ENCODE data around the gene PLD2. TPM values are rescaled to one million over a fixed set of nuclear protein-coding genes. Genes with fewer than 3 reads are reported as not detected.

PLD2 gene
- total RNA-seq, 1 experiment from 2014 or later: 31.7 TPM

GRCh38 chr17:4789951-4790704 is 16.8 kb upstream of the PLD2 start:
- H3K36me3 Mint-ChIP-seq (ENCODE audit: insufficient read depth, unreplicated experiment): no peaks in the 10 kb centered on the region
- CTCF ChIA-PET: interaction anchor here (0.6 to 6.0 kb wide), 38 partner anchors 10 to 1004 kb away, joined by 3 to 88 read pairs (median 4); partner anchors contain the start of genes CHRNE, MED11, PLD2 and RNF167
- peak overlapping the region; percentile 93 for H3K27ac Mint-ChIP-seq (ENCODE audit: low read depth, unreplicated experiment)
- intact Hi-C loops (cut with micrococcal nuclease): loop anchor here (1.0 kb wide), 4 partner anchors 43 to 92 kb away; partner anchors contain the start of genes ARRB2, MED11 and MINK1
- H3K9me3 Mint-ChIP-seq (ENCODE audit: unreplicated experiment): no peaks in the 10 kb centered on the region
- POLR2A ChIA-PET: interaction anchor here (0.6 to 4.0 kb wide), 53 partner anchors 9 to 236 kb away, joined by 3 to 51 read pairs (median 4); partner anchors contain the start of genes ARRB2, CAMTA2, CHRNE and MED11
- no peaks in the 10 kb centered on the region for H3K27me3 Mint-ChIP-seq (ENCODE audit: insufficient read depth, unreplicated experiment)
- peak overlapping the region; percentile 75 for H3K4me3 Mint-ChIP-seq (ENCODE audit: unreplicated experiment)
- no TSS peak for BruUV-seq (replicated peaks)
- peaks cover 18% of the 10 kb centered on the region for H3K4me1 Mint-ChIP-seq (ENCODE audit: insufficient read depth, unreplicated experiment)
- DNase-seq (ENCODE audit: unreplicated experiment): peak; percentile 95
- peak; percentile 70 for TF ChIP-seq CTCF (IDR thresholded peaks at IDR 0.05; ENCODE audit: unreplicated experiment)

- ChIA-PET CTCF (interaction anchor here (0.6 to 6.0 kb wide), 27 partner anchors 10 to 1003 kb away, joined by 3 to 88 read pairs (median 5); partner anchors contain the start of genes CHRNE, MED11 and PLD2), POLR2A (interaction anchor here (0.6 to 4.0 kb wide), 47 partner anchors 10 to 236 kb away, joined by 3 to 51 read pairs (median 4); partner anchors contain the start of genes ARRB2, CAMTA2, CHRNE and MED11)
- H3K27me3 Mint-ChIP-seq (ENCODE audit: insufficient read depth, unreplicated experiment): no peaks in the 10 kb centered on the region
- H3K36me3 Mint-ChIP-seq (ENCODE audit: insufficient read depth, unreplicated experiment): no peaks in the 10 kb centered on the region
- intact Hi-C loops (cut with micrococcal nuclease): loop anchor here (1.0 kb wide), 4 partner anchors 43 to 92 kb away; partner anchors contain the start of genes ARRB2, MED11 and MINK1
- H3K27ac Mint-ChIP-seq (ENCODE audit: low read depth, unreplicated experiment): peak overlapping the region; percentile 93
- DNase-seq (ENCODE audit: unreplicated experiment): no peak
- BruUV-seq (replicated peaks): no TSS peak
- peaks cover 18% of the 10 kb centered on the region for H3K4me1 Mint-ChIP-seq (ENCODE audit: insufficient read depth, unreplicated experiment)
- no peak for TF ChIP-seq CTCF (IDR thresholded peaks at IDR 0.05; ENCODE audit: unreplicated experiment)
- no peaks in the 10 kb centered on the region for H3K9me3 Mint-ChIP-seq (ENCODE audit: unreplicated experiment)
- H3K4me3 Mint-ChIP-seq (ENCODE audit: unreplicated experiment): peak overlapping the region; percentile 75
Measured at GRCh38 chr17:4790705-4791088, 16.3 kb upstream of the PLD2 start.

GRCh38 chr17:4795168-4795567 is 11.8 kb upstream of the PLD2 start:
- Mint-ChIP-seq H3K36me3 (ENCODE audit: insufficient read depth, unreplicated experiment) (peaks cover 14% of the 10 kb centered on the region), H3K27me3 (ENCODE audit: insufficient read depth, unreplicated experiment) (no peaks in the 10 kb centered on the region), H3K9me3 (ENCODE audit: unreplicated experiment) (no peaks in the 10 kb centered on the region), H3K4me3 (ENCODE audit: unreplicated experiment) (no peak overlapping the region), H3K27ac (ENCODE audit: low read depth, unreplicated experiment) (peak overlapping the region; percentile 88), H3K4me1 (ENCODE audit: insufficient read depth, unreplicated experiment) (peaks cover 16% of the 10 kb centered on the region)
- POLR2A ChIA-PET: no interaction called here
- TF ChIP-seq CTCF (IDR thresholded peaks at IDR 0.05; ENCODE audit: unreplicated experiment): no peak
- CTCF ChIA-PET: no interaction called here
- no TSS peak for BruUV-seq (replicated peaks)
- intact Hi-C loops (cut with micrococcal nuclease): no loop called here
- no peak for DNase-seq (ENCODE audit: unreplicated experiment)

- CTCF ChIA-PET: interaction anchor here (0.6 to 1.3 kb wide), 5 partner anchors 16 to 107 kb away, joined by 3 to 6 read pairs (median 4); no protein-coding TSS in a partner anchor
- Mint-ChIP-seq H3K36me3 (ENCODE audit: insufficient read depth, unreplicated experiment) (peaks cover 20% of the 10 kb centered on the region), H3K27me3 (ENCODE audit: insufficient read depth, unreplicated experiment) (no peaks in the 10 kb centered on the region), H3K4me3 (ENCODE audit: unreplicated experiment) (peak overlapping the region; percentile 96), H3K9me3 (ENCODE audit: unreplicated experiment) (no peaks in the 10 kb centered on the region), H3K27ac (ENCODE audit: low read depth, unreplicated experiment) (peak overlapping the region; percentile 88), H3K4me1 (ENCODE audit: insufficient read depth, unreplicated experiment) (peaks cover 4% of the 10 kb centered on the region)
- DNase-seq (ENCODE audit: unreplicated experiment): peak; percentile 20
- POLR2A ChIA-PET: interaction anchor here (0.5 to 3.0 kb wide), 19 partner anchors 10 to 230 kb away, joined by 3 to 41 read pairs (median 4); partner anchors contain the start of genes C17orf107, MINK1, PLD2 and SPAG7
- intact Hi-C loops (cut with micrococcal nuclease): loop anchor here (1.0 kb wide), 1 partner anchor 10 kb away; no protein-coding TSS in a partner anchor
- BruUV-seq (replicated peaks): no TSS peak
- no peak for TF ChIP-seq CTCF (IDR thresholded peaks at IDR 0.05; ENCODE audit: unreplicated experiment)
Measured at GRCh38 chr17:4796552-4796920, 10.4 kb upstream of the PLD2 start.
